ENCODE results near the gene NOL4L.

GRCh38 chr20:32519381-32519730, 65.8 kb downstream of the NOL4L start:
- TF ChIP-seq CTCF (conservative IDR thresholded peaks at IDR 0.05) (no peak), ZFX (IDR thresholded peaks at IDR 0.05) (no peak)

Data from C4-2B (cell line).